GDM1 (cell line): ENCODE measurements around the gene PALS2.

ENCODE experiments used
- DNase-seq: peaks from one replicate; lab custom pipeline; 2025; lab: John Stamatoyannopoulos, UW

The PALS2 gene, protein sequence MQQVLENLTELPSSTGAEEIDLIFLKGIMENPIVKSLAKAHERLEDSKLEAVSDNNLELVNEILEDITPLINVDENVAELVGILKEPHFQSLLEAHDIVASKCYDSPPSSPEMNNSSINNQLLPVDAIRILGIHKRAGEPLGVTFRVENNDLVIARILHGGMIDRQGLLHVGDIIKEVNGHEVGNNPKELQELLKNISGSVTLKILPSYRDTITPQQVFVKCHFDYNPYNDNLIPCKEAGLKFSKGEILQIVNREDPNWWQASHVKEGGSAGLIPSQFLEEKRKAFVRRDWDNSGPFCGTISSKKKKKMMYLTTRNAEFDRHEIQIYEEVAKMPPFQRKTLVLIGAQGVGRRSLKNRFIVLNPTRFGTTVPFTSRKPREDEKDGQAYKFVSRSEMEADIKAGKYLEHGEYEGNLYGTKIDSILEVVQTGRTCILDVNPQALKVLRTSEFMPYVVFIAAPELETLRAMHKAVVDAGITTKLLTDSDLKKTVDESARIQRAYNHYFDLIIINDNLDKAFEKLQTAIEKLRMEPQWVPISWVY

DNA sequence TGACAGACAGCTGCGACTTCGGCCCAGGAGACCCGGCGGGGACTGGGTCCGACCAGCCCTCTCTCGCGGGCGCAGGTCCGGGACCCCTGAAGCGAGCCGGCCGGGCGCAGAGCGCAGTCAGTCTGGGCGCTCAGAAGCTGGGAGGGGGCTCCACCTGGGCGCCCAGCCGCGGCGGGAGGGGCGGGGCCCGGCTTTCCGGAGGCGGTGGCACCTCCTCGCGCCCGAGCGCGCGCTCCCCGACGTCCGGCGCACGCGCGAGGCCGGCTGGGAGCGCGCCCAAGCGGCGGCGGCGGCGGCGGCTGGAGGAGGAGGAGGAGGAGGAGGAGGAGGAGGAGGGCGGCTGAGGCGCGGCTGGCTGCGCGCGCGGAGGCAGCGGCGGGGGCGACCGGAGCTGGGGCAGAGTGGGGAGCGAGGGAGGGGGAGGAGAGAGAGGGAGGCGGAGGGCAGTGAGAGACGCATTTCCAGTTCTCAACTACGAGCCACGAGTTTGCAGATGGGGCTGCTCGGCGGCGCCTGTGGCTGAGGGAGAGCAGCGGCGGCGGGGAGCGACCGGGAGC lies at the start of gene PALS2:
Gene PALS2, plus strand, starts transcription at position 456 of the 557 bp plus-strand sequence. CDS start 50,216 bp downstream, outside the sequence.
- peak; percentile 61 for DNase-seq

DNA sequence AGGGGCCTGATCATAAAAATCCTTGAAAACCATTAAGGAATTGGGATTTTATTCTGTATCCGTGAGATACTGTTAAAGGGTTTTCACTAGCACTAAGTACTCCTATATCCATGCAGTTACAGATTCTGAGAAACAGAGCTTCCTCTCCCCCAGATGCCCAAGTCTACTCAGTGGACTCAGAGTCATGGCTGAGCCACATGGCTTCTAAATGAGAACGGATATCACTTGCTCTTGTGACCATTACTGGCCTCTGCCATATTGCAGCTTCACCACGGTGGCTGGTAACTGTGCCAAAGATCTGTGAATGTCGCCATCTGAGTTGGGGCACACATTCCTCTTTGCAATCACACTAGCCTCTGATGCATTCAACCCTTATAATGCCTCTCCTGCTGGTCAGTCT lies 42.0 kb upstream of the PALS2 start:
- DNase-seq: no peak

DNA sequence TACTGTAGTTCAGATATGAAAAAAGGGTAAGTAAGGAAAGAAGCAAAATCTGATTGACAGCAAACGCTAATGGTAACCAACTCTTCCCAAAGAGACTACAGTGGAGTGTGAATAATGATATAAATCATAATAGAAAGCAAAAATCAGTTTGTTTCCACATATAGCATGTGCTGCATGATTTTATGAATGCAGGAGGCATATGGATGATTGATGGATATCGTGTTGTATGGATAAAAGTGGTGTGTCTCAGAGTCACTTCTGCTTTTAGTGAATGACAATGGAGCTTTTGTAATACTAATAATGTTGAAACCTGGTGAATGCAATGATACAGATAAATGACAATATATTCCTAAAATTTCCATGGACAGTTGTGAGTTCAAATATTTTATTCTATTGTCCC lies 36.6 kb upstream of the PALS2 start:
- DNase-seq: no peak

DNA sequence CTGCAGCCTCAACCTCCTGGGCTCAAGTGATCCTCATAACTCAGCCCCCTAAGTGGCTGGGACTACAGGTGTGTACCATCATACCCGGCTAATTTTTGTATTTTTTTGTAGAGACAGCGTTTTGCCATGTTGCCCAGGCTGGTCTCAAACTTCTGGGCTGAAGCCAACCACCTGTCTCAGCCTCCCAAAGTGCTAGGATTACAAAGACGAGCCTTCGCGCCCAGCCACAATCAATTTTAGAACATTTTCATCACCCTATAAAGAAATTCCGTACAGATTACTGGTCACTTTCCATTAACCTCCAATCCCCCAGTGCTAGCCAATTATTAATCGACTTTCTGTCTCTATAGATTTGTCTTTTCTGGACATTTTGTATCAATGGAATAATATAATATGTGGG lies 32.3 kb upstream of the PALS2 start:
- no peak for DNase-seq

DNA sequence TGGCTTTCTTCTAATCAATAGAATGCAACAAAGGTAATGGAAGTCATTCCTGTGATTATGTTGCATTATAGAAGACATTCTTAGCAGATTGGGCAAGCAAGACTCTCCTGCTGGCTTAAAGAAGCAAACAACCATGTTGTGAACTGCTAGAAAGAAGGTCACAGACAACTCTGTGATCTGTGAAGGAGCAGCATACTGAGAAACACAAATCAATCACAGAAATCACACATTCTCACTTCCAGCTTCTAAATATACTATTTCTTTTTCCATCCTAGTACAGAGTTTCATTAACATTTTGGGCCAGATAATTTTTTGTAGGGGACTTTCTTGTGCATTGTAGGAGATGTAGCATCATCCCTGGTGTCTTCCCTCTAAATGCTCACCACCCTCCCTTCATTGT lies 28.0 kb upstream of the PALS2 start:
- no peak for DNase-seq

DNA sequence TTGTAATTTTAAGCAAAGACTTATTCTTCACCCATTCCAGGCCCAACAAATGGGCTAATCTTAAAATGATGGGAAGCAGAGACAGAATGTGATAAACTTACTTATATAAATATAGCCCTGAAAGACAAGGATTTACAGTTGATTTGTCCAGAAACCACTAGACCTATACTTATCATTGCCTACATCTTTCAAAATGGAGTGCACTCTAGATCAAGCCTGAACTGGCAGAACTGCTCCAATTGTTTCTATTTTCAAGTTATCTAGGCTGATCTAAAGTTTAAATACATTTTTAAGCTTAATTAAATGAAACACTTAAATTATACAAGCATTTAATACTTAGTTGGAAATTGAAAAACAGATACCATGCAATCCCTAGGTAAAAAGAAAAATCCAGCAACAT lies 24.9 kb upstream of the PALS2 start:
- DNase-seq: no peak

DNA sequence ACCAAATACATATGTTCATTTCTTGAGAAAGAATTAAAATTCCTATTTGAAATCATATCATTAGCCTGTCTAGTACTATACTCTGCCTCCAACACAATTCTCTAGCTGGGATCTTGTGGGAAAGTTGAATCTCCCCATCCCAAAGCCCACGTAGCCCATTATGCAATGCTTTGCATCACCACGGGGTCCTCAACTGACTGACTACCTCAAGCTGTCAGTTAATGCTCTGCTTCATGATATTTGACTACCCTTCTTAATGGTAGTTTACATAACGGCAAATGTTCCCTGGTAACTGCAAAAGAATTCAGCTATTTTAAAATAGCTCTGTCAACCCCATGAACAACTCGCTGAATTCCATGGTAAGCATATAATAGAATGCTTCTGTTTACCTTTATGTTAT lies 23.3 kb upstream of the PALS2 start:
- no peak for DNase-seq

DNA sequence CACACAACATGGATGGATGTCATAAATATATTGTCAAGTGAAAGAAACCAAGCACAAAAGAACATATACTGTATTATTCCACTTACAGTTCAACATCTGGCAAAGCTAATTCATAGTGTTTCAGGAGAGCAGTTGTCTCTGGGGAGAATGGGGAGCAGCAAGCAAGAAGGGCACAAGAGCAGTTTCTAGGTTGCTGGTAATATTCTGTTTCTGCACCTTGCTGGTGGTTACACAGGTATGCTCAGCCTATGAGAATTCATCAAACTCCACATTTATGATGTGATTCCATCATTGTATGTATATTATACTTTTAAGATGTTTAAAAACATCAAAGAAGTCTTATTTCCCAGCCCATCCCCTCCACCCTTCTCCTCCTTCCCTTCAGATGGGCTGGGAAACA lies 18.1 kb upstream of the PALS2 start:
- no peak for DNase-seq

DNA sequence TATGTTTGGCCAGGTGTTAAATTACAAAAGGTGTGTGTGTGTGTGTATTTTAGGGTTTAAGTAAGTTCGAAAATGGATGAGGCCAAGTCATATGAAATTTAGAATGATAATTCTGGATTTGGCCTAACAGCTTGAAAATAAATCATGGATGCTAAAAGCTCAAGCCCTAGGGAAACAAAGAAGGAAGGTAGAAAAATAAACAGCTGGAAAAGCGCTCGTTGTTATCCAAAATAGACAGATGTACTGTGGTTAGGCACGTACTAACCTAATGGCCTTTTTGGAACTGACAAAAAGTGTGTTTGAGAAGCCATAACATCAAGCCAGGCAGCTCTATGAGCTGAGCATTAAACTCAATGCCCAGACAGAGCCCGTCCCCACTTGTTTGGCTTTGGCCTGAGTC lies 17.5 kb upstream of the PALS2 start:
- no peak for DNase-seq

DNA sequence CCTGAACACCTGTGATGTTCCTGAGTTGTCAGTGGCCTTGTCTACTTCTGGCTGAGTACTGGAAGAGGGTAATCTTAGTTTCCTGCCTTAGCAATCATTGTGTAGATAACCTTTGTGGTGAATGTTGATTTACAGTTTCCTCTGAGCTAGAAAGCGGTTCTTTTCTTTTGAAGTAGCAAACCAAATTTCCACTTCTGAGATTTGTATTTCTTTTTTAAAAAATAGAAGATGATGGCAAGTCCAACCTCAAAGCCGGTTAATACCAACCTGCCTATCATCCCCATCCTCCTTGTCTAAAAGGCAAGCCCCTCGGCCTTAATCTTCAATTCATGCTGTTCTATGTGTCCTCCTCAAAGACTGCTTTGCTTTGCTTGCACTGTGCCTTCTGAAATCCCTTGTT lies 12.5 kb upstream of the PALS2 start:
- no peak for DNase-seq

DNA sequence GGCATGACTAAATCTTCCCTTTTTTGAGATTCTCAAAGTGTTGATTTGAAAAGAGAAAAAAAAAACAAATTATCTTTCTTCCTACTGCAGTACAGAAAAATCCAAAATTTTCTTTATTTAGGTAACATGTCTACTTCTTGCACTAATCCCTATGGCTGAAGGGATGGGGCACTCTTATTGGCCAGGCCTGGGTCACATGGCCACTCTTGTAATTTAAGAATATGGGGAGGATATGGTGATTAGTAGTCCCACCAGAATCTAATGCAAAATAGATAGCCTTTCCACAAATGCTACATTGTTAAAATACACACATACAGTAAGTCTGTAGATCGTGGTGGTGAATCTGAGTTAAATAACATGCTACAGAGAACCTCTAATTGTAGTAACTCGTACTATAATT lies 7.0 kb upstream of the PALS2 start:
- no peak for DNase-seq

DNA sequence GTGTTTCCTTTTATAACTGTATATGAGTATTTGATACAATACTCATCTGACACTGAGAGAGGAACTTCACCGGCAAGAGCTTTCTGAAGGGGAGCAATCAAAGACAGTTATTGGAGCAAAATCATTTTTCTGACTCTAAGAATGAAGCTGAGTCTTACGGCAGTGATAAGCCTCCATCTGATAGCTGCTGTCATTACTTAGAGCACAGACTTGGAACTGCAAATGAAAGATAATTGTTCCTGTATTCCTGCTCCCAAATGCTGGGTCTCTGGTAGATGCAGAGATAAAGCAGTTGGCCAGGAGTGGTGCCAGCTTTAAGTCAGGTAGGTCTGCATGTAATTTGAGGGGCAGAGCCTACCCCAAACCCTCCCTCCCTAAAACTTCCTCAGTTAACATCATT lies 2.3 kb upstream of the PALS2 start:
- DNase-seq: no peak

DNA sequence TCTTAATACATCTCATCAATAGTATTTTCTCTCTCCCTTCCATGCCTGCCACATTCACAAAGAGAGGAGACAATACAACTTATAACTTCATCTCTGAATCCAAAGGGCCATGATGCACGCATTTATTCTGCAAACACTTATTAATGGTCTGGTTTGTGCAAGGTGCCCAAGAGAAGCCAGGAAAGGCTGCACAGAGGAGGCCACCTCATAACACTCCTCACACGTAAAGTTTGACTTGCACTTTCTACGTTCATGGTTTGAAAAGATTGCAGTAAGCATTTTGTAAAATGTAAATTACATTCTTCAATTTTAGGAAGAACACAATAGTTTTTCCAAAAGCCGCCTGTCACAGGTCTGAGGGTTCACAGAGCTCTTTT lies 1.2 kb upstream of the PALS2 start:
- DNase-seq: no peak

DNA sequence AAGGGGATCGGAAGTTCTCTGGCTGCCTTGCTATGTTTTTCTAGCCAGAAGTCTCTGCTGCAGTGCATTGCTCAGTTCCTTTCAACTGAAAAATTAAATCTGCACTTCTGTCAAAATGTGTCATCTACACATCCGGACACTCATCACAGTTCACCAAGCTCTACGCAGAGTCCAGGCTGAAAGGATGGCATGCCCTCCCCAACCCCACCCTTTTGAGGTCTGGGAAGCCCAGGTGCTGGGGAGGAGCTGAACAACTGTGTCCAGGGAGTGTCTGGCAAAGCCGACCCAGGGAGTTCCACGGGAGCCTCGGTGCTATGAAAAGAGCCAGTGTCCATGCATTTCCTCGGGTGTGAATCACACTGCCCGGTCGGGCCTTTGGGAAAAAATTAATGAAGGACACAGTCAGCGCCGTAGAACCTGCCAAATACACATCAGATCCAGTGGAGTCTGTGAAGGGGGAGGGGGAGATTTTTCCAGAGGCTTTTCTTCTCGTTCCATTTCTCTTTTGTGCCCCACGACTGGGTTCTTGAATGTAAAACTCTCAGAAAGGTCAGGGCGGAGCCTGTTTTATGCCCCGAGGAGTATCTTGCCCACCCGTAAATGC lies 757 bp upstream of the PALS2 start:
- DNase-seq: no peak

DNA sequence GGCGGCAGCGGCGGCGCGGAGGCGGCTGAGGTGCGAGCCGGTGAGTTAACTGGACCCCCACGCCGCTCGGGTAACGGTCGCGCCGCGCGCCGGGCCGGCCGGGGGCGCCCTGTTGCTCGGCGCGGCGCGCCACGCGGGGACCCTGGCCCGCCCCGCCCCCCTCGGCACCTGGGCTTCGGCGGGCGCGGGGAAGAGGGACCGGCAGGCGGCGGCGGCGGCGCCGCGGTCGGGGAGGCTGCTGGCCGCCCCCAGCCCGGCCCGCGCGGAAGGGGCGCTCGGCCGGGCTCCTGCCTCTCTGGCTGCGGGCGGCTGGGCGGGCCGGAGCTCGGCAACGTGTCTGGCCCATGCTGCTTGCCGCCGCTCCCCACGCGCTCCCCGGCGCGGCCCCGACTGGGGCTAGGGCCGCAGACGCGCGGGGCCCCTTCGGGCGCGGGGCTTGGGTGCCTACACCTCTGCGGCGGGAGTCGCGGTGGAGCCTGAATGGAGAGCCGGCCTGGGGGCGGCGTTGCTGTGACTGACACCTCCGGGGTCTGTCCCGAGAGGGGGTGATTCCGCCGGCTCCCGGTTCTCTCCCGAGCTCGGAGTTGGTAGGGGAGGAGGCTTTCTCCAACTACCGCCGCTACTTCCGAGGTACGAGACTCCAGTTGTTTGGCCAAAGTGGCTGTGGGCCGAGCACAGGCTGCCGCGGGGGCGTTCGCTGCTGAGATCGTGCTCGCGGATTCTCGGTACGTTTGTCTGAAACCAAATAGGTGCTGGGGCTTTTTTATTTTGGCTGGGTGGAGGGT lies 494 bp downstream of the PALS2 start:
- DNase-seq: no peak

DNA sequence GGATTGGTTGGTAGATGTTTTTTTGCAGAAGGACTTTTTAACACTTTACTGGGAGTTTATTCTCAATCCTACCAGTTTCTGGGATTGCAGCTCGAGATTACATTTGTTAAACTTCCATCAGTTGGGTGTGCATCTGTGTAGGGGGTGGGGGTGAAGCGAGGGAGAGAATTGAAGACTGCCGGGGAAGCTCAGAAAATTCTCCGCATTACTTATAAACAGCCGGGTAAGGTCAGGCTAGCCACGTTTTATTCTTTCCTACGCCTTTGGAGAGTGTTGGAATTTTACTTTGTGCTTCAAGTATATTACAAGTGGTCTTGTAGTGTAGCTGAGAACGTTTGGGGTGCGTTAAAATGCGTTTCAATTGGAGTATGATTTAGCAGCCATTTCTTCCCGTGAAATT lies 1.1 kb downstream of the PALS2 start:
- no peak for DNase-seq

DNA sequence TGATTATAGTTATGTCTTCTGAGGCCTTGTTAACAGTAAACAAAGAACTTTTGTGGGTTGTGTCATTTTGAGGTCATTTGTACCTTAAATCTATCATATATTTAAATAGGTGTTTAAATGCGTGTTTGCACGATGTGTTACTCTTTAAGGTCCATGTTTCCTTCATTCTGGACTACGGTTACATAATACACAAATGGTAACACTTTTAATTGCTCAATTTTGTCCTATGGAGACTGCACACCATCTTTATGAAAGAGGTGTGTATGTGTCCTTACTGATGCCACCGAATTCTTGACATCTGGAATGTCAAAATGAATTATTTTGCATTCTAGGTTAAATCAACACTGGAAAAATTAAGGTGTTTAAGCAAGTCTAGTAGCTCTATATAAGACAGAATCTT lies 1.7 kb downstream of the PALS2 start:
- DNase-seq: no peak

DNA sequence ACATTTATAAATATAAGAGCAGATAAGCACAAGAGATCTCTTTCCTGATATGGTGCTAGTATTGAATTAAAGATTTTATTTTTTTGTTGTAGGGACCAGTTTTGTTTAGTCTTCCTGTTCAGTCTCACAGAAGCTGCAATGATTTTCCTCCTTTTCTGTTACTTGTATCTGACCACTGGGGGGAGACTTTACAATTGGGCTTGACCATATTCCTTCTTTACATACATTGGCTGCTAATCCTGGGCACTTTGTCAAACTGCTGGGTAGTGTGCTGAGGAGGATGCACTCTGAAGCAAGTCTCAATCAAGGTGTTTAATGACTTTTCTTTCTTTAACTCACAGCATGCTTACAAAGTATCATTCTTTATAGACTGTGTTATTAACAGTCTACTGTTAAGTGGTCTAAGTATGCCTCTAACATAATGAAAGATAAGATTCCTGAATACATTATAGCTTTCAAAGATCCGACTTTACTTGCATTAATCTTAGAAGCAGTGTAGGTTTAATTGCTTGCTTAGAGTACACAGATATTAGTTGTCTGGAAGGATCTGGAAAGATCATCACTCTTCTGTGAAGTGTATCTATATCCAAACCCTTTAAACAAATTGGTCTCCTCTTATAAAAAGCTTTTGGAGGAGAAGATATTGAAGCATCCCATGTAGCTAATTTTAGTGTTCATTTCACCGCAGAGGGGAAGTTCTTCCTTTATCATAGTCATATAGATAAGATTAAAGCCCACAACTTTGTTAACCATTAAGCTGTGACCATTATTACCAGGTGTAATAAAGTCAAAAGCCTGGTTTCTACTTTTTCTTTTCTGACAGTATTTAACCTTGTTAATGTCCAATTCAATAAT lies 3.1 kb downstream of the PALS2 start:
- peak; percentile 20 for DNase-seq

DNA sequence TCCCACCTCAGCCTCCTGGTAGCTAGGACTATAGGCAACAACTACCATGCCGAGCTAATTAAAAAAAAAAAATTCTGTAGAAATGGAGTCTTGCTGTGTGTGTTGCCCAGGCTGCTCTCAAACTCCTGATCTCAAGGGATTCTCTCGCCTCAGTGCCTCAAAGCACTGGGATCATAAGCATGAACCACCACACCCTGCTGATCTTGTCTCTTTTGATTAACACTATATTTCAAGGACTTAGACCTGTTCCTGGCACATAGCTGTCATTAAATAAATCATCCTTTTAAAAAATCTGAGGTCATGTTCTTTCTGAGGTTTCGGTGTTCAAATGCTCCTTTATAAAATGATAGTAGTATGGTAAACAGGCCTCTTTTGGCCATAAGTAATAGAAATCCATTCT lies 4.8 kb downstream of the PALS2 start:
- DNase-seq: no peak

DNA sequence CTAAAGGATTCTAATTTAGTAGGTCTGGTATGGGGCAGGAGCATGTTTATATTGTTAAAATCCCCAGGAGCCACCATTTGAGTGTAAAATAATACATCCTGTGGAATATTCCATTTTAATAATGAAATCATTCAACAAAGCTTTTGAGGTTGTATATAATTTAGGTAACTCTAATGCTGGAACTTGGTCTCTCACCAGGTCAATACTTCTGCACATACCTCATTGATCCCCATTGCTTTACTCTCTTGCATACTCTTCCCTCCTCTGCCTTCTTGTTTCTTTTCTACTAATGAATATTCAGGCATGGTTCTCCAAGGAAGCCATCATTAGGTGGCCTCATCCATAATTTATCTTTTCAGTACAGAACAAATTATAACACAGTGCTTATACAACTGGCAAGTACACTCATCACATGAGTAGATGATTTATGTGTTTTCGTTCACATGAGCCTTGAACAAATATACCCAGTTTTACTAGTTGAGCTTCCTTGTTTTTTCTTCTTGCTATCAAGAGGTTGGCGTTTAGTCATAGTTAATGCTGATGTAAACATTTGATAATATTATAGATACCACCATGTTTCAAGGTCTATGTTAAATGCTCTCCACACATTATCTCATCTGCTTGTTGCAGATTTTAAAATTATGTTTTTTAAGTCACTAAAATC lies 7.2 kb downstream of the PALS2 start:
- DNase-seq: no peak

DNA sequence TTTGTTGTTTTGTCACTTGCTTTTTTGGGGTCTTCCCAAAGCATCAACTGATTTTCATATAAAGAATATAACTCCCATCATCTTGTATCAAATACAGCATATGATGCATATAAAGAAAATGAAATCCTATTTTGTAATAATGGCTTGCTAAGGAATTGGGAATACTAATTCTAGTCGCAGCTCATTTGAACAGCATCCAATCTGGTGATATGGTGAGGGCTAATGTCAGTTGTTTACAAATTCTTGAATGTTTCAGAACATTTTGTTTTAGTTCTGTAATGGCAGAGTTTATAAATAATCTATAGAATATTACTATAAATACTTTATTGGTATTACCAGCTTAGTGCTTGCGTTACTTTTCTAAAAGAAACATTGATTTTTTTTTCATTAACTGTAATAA lies 8.9 kb downstream of the PALS2 start:
- no peak for DNase-seq
